HG03354 (cell line): ENCODE results near the gene SCO2.

Experiments used
- ATAC-seq: cut with Tn5 transposase; IDR thresholded peaks from one replicate; pipeline ENCODE4 v1.9.1; 2021; ENCODE audit warnings: mild to moderate bottlenecking; ENCODE audit not compliant: unreplicated experiment, poor library complexity, severe bottlenecking

The SCO2 gene

DNA sequence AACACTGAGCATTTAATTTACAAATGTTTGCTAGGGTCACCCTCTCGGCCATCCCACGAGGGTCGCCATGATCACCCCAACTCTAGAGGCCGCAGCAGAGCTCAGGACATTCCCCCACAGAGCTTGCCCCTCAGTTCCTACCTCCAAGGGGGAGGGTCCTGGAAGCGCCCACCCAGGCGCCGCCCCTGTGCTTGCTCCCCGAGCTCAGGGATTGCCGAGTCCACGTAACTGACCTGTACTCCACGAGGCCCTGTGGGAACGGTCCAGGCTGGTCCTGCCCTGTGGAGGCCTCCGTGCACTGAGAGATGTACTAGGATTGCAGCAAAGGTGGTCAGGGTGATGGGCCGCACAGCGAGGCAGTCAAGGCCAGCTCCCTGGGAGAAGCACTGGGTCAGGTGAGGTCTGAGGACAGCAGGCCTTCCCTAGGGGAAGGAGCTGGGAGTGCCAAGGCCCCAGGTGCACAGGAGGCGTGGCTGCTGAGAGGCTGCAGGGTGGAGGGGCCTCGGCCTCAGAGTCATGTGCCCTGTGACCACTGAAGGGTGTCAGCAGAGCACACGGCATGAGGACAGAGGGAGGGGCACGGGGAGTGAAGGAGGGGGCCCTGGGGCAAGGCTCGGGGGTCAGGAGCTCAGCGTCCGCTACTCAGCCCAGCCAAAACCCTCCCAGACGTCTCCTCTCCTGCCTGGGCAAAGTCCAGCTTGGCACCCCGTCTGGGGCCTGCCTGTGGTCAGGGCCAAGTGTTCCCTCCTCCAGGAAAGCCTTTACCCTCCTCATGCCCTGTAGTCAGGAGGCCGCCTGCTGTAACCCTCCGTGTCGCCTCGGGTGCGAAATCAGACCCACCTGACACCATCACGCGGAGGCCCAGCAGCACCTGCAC, 41.2 kb downstream of the SCO2 start:
- no peak for ATAC-seq

DNA sequence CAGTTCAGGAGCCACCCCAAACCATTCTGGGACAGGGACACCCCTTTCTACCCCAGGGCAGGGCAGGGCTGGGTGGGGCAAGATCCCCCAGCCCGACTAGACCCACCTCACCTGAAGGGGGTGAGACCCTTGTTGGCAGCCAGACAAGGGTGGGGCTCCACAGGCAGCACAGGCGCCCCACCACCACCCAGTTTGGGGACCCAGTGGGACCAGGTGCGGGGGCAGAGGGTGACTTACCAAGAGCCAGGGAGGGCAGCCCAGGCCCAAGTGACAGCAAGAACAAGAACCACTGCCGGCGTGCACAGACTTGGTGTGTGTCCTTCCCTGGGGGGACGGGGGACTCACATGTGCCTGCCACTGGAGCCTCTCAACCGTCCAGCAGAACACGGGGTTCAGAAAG, 41.8 kb downstream of the SCO2 start:
- ATAC-seq = no peak

DNA sequence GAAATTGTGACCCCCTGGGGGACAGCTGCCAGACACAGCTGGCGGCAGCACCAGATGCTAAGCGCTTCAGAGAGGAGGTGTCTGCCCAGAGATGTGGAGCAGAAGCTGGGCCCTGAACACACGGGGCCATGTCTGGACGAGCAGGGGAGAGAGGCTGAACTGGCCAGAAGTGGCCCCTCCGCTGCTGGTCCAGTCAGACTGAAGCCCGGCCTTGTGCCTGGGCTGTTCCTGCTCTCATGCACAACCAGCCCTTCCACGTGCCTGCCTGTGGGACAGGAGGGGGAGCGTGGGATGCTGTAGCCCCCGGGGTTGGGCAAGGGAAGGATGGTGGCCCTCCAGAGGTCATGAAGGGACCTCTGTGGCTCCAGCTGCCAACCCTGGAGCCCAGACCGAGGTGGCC, 42.3 kb downstream of the SCO2 start:
- no peak for ATAC-seq

DNA sequence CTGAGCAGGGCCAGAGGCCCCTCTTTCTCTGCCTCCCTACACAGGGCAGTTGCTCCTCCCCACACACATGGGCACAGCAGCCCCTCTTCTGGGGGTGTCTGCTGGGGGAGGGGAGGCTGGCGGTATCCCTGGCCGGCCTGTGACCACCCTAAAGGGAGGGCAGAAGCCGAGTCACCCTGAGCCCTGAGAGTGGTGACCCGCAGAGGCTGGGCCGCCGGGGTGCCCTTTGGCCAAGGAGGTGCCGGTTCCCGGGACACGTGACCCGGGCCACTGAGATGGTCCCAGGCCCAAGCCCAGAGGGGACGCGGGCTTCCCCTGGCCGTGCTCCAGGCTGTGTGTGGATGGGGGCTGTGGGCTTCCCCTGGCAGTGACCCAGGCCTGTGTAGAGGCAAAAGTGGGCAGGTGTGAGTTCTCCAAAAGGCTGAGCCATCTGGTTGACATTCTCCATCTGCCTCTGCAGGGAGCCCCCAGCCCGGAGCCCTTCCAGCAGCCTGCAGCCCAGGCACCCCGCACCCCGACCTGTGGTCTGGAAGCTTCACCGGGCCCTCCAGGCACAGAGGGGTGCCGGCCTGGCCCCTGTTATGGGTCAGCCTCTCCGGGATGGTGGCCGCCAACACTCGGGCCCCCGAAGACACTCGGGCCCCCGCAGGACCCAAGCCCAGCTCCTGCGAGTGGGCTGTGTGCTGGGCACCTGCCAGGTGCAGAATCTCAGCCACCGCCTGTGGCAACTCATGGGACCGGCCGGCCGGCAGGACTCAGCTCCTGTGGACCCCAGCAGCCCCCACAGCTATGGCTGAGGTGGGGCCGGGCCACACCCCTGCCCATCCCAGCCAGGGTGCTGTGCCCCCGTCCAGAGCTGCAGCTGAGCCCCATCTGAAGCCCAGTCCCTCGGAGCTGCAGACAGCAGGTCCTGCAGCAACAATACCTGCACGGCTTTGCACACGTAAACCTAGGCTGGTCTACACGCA, 43.0 kb downstream of the SCO2 start:
- no peak for ATAC-seq

DNA sequence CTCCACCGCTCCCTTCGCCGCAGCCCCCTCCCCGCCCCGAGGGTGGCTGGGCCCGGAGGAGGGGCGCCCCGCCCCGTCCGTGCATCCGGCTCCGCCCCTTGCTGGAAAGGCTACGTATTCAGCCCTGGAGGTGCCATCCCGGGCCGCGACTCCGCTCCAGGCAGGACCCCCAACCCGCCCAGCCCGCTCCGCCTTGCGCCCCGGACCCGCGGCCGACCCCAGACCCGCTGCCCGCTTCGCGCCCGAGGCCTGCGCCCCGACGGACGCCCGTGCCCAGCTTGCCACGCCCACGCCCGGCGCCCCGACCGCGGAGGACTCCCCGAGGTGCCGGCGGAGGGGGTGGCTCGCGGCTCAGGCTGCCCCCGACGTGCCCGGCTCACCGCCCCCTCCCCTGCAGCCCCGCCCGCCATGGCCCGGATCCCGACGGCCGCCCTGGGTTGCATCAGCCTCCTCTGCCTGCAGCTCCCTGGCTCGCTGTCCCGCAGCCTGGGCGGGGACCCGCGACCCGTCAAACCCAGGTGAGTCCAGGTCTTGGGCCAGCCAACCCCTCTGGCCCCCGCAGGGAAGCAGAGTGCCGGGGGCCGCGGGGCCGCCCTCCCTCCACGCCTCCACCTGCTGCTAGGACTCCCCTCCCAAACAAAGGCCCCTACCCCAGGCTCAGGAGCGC, 43.8 kb downstream of the SCO2 start, which contains the start of gene ADM2:
TSS of gene ADM2 (plus strand) at position 104 of the 667 bp plus-strand sequence. CDS start at position 409, 305 bp downstream.
- no peak for ATAC-seq

DNA sequence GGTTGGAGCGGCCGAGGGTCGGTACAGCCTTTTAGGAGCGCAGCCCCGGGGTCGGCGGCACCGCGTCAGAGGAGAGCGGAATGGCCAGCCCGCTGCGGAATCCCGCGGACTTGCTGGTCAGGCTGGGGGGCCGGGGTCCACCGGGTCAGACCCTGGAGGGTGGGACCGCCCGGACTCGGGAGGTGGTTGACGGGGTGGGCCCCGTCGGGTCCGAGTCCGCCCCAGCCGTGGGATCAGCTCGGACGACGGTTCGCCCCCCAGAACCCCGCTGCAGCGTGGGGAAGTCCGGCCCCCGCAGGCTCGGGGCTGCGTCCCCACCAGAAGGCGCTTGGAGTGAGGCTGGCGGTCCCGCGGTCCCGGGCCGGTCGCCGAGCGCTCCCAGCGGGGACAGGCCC, 44.4 kb downstream of the SCO2 start:
- no peak for ATAC-seq

DNA sequence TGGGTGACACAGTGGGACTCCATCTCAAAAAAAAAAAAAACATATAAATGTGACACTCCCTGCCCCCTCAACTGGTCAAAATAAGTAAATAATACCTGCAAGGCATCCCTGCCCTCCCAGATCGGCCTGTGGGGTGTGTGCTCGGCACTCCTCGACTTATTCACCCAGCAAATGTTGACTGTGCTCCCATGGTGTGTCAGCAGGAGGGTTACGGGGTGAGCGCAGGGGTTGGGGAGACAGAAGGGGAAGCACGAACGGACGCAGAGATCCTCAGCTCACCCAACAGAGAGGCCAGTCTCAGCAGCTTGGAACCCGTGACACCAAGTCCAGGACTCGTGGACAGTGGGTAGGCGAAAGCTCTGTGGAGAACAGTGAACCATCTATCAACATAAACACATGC, 45.7 kb downstream of the SCO2 start:
- ATAC-seq = no peak

DNA sequence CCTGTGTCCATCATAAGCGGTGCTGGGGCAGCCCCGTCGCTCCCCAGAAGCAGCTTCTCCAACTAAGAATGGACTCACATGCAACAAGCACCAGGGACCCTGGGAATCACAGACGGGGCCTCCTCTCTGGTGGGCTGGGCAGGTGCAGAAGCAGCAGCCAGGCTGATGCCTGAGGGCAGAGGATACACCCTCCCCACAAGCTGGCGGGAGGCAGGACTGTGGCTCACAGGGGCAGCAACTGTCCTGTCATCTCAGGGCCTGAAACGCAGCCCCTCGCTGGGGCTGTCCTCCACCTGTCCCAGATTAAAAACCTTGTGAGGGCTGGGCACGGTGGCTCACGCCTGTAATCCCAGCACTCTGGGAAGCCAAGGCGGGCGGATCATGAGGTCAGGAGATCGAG, 47.5 kb downstream of the SCO2 start:
- no peak for ATAC-seq

DNA sequence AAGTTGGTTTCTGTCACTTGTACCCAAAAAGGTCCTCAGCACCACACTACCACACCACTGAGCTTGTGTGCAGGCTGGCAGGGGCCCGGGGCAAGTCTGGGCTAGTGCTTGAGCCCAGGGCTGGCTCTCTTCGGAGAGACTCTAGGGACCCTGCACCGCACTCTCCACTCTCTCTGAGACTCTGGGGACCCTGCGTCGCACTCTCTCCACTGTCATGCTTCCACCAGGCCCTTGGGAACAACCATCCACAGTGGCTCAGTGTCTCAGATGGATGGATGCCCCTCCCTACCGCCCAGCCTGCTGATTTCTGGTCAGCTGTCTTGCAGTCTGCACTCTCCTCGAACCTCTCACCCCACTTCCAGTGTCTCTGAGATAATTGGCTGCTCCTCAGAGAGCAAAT, 48.5 kb downstream of the SCO2 start:
- no peak for ATAC-seq

GRCh38 chr22:50475652-50476002, 49.8 kb downstream of the SCO2 start:
- no peak for ATAC-seq

- ATAC-seq = peak; percentile 70
These were observed 50.4 kb downstream of the SCO2 start, which contains the start of gene SBF1 for GRCh38 chr22:50474710-50475651. SBF1 (minus strand) TSS chr22:50475035; CDS start chr22:50474840, 195 bp downstream.

GRCh38 chr22:50473855-50474671, 51.3 kb downstream of the SCO2 start:
- ATAC-seq = no peak
